Loucy (cell line): Measurements from ENCODE around the gene MCAM.

ENCODE experiments used
- H2AFZ ChIP-seq: fragments of 200-600 bp; sonication (generic); 2 replicates; pipeline ENCODE4 v1.6.0; 2016; ENCODE audit warnings: antibody characterized with exemption, mild to moderate bottlenecking, low read length, moderate library complexity
- H3F3A ChIP-seq: fragments of 200-600 bp; 2 replicates; pipeline ENCODE4 v1.6.0; 2016; ENCODE audit warnings: antibody characterized with exemption, low read depth, mild to moderate bottlenecking
- H3K27me3 ChIP-seq: fragments of 200-600 bp; sonication (generic); 2 replicates; pipeline ENCODE4 v1.6.1; 2014; ENCODE audit warnings: low read length, mild to moderate bottlenecking; ENCODE audit not compliant: insufficient read depth, poor library complexity, severe bottlenecking
- H3K36me3 ChIP-seq: fragments of 200-600 bp; sonication (generic); 2 replicates; pipeline ENCODE4 v1.6.1; 2016; ENCODE audit warnings: low read length; ENCODE audit not compliant: insufficient read depth
- H3K4me1 ChIP-seq: fragments of 200-600 bp; sonication (generic); 2 replicates; pipeline ENCODE4 v1.5.1; 2014; ENCODE audit warnings: low read length, mild to moderate bottlenecking; ENCODE audit not compliant: insufficient read depth, poor library complexity, severe bottlenecking
- H3K4me2 ChIP-seq: fragments of 200-600 bp; sonication (generic); 2 replicates; pipeline ENCODE4 v1.6.0; 2014; ENCODE audit warnings: antibody characterized with exemption, low read length, low read depth, mild to moderate bottlenecking; ENCODE audit not compliant: poor library complexity, severe bottlenecking
- H3K4me3 ChIP-seq: fragments of 200-600 bp; sonication (generic); 2 replicates; pipeline ENCODE4 v1.5.1; 2014; ENCODE audit warnings: low read length, mild to moderate bottlenecking, mixed read lengths; ENCODE audit not compliant: poor library complexity, severe bottlenecking
- H3K79me2 ChIP-seq: fragments of 200-600 bp; sonication (generic); 2 replicates; pipeline ENCODE4 v1.6.1; 2014; ENCODE audit warnings: low read length; ENCODE audit not compliant: insufficient read depth
- H3K9ac ChIP-seq: fragments of 200-600 bp; sonication (generic); 2 replicates; pipeline ENCODE4 v1.6.0; 2014; ENCODE audit warnings: mild to moderate bottlenecking, low read depth, low read length, moderate library complexity; ENCODE audit not compliant: poor library complexity, severe bottlenecking
- H3K9me2 ChIP-seq: fragments of 200-600 bp; sonication (generic); replicated peaks from 2 replicates; pipeline ENCODE4 v1.6.1; 2016; ENCODE audit warnings: low read depth, low read length, mixed read lengths
- H3K9me3 ChIP-seq: fragments of 200-600 bp; sonication (generic); 2 replicates; pipeline ENCODE4 v1.6.1; 2014; ENCODE audit warnings: mild to moderate bottlenecking, antibody characterized with exemption, low read length, low read depth; ENCODE audit not compliant: insufficient read depth
- H4K20me1 ChIP-seq: fragments of 200-600 bp; sonication (generic); 2 replicates; pipeline ENCODE4 v1.6.0; 2014; ENCODE audit warnings: antibody characterized with exemption, low read length, mild to moderate bottlenecking; ENCODE audit not compliant: insufficient read depth, poor library complexity, severe bottlenecking
- CTCF ChIP-seq: fragments of 200-600 bp; sonication (generic); conservative IDR thresholded peaks from 2 replicates; pipeline ENCODE4 v1.5.1; 2014; ENCODE audit warnings: mild to moderate bottlenecking, antibody characterized with exemption, low read length
- EZH2phosphoT487 ChIP-seq: fragments of 200-600 bp; IDR thresholded peaks from 2 replicates; pipeline ENCODE4 v1.6.1; 2018; ENCODE audit warnings: antibody characterized with exemption, mild to moderate bottlenecking, moderate library complexity, borderline replicate concordance

The MCAM gene

DNA sequence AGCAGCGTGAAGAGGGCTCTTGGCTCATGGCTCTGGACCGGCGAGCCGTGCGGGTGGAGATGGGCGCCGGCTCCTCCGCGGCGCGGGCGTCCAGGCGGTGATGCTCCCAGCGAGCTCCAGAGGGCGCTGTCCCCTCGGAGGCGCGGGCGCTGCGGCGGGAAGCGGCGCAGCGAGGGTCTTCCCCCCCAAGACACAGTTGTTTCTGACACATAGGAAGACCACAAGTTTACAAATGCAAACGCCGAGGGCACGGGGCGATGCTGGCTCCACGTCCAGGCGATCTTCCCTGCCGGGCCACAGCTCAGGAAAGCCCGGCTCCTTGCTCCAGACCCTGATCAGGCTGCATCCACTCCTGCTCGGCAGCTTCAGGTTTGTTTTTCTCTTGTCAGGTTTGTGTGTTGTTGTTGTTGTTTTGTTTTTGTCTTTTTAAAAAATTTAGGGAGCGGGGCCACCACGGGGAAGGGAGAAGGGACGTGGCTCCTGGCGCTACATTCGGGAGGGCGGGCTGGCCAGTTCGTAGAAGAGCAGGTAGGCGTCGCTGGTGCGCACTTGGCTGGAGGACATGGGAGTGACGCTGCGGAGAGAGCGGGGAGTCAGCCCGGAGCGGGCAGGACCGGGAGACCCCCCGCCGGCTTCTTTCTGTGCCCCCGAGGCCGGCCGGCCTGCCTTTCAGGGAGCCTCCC lies 39.6 kb upstream of the MCAM start:
- H3K4me3 ChIP-seq = peak overlapping the region; percentile 90
- H2AFZ ChIP-seq = peak overlapping the region; percentile 100
- TF ChIP-seq EZH2phosphoT487 (no peak), CTCF (peak; percentile 86)
- H3K9ac ChIP-seq = peak overlapping the region; percentile 83
- H3K9me3 ChIP-seq = no peaks in the 10 kb centered on the region
- H3K4me2 ChIP-seq = peak overlapping the region; percentile 86
- no peaks in the 10 kb centered on the region for H3K36me3 ChIP-seq
- no peaks in the 10 kb centered on the region for H4K20me1 ChIP-seq
- H3K9me2 ChIP-seq = no peaks in the 10 kb centered on the region
- no peaks in the 10 kb centered on the region for H3F3A ChIP-seq
- peaks cover 10% of the 10 kb centered on the region for H3K4me1 ChIP-seq
- H3K27me3 ChIP-seq = no peaks in the 10 kb centered on the region
- no peaks in the 10 kb centered on the region for H3K79me2 ChIP-seq

DNA sequence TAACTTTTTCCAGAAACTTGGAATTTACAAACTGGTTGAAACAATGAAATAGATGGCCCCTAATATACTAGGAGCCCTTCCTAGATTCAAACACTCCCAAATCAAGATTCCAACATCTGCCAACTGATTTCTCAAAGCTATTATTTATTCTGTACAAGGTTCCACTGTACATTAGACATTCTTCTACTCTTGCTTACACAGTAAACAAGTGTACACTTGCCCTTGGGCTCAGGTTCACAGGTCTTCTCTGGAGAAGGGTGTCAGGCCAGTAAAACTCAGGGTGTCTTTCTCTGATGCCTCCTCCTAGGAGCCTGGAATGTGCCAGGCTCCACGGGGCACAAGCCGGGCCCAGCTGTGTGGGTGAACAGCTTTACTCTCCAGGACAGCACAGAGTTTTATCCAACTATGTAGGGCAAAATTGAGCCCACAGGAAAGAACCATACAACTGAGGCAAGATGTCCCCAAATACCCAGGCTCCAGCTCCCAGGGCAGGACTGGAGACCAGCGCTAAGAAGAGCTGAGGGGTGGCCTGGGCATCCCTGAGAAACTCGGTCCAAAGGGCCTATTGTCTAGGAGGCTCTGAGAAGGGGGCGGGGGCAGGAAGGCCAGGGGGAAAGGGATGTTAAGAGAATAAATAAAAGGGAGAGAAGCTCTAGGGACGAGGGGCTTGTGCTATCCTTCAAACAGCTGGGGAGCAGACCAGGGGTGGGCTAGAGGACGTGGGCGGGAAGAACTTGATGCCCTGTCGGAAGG lies 38.3 kb upstream of the MCAM start:
- Histone ChIP-seq H3K79me2 (no peaks in the 10 kb centered on the region), H3K36me3 (no peaks in the 10 kb centered on the region), H3K27me3 (no peaks in the 10 kb centered on the region), H3K9me2 (no peaks in the 10 kb centered on the region), H3K9me3 (no peaks in the 10 kb centered on the region), H4K20me1 (no peaks in the 10 kb centered on the region), H3K4me1 (peaks cover 10% of the 10 kb centered on the region), H3K9ac (no peak overlapping the region), H3F3A (no peaks in the 10 kb centered on the region), H2AFZ (no peak overlapping the region), H3K4me3 (no peak overlapping the region), H3K4me2 (no peak overlapping the region)
- TF ChIP-seq EZH2phosphoT487 = no peak
- no peak for TF ChIP-seq CTCF

DNA sequence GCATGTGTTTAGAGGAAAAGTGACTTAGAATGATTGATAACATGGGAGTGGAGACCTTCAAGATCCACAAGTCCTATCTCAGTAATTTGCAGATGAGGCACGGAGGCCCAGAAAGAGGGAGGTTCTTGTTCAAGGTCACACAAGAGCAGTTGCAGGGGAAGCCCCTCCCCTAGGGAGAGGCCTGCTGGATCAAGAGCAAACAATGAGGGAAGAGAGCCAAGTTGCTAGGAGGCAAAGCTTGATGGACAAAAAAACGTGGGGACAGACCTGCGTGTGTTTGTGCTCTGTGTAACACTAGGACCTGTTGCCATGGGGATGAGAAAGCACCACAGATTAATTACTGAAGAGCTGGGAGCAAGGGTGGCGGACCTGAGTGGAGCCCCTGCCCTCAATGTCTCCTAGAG lies 35.9 kb upstream of the MCAM start:
- H2AFZ ChIP-seq = no peak overlapping the region; the same call in 1 of the 2 replicates

More for the DNA sequence above, 35.9 kb upstream of the MCAM start:
- H3K27me3 ChIP-seq = no peaks in the 10 kb centered on the region
- H3K4me1 ChIP-seq = no peaks in the 10 kb centered on the region
- no peaks in the 10 kb centered on the region for H3K36me3 ChIP-seq
- H3K79me2 ChIP-seq = no peaks in the 10 kb centered on the region
- H3F3A ChIP-seq = no peaks in the 10 kb centered on the region
- TF ChIP-seq CTCF = no peak
- TF ChIP-seq EZH2phosphoT487 = no peak
- H3K9me3 ChIP-seq = no peaks in the 10 kb centered on the region
- H3K9me2 ChIP-seq = no peaks in the 10 kb centered on the region
- no peak overlapping the region for H3K4me2 ChIP-seq
- no peak overlapping the region for H3K4me3 ChIP-seq
- H3K9ac ChIP-seq = no peak overlapping the region
- H4K20me1 ChIP-seq = no peaks in the 10 kb centered on the region
